Measurements from ENCODE around the gene NPAT. TPM values are rescaled to one million over a fixed set of nuclear protein-coding genes. Genes with fewer than 3 reads are reported as not detected.

NPAT gene
- total and polyA plus RNA-seq, 2 of the 13 experiments (the other 11 are each of a cell fraction or from before 2014, with no cell fraction given): 4.4 to 11.2 TPM

- TF ChIP-seq ERF (CRISPR knock-in tag; IDR thresholded peaks at IDR 0.05) (peak; percentile 83), FOXK2 (IDR thresholded peaks at IDR 0.05) (no peak), ZNF775 (CRISPR knock-in tag; IDR thresholded peaks at IDR 0.05; ENCODE audit: borderline replicate concordance) (no peak), ZNF101 (CRISPR knock-in tag; IDR thresholded peaks at IDR 0.05; ENCODE audit: borderline replicate concordance, low read depth) (no peak), DZIP1 (CRISPR knock-in tag; IDR thresholded peaks at IDR 0.05) (peak; percentile 42; the same call in 1 of the 2 replicates), ZNF816 (CRISPR knock-in tag; IDR thresholded peaks at IDR 0.05; ENCODE audit: borderline replicate concordance) (no peak), NFYB (CRISPR knock-in tag; IDR thresholded peaks at IDR 0.05) (peak; percentile 84), ZNF446 (CRISPR knock-in tag; IDR thresholded peaks at IDR 0.05) (no peak; the same call in 1 of the 2 replicates), GMEB1 (CRISPR knock-in tag; IDR thresholded peaks at IDR 0.05; ENCODE audit: borderline replicate concordance) (peak; percentile 70; the same call in 1 of the 2 replicates), KAT7 (CRISPR knock-in tag; IDR thresholded peaks at IDR 0.05; ENCODE audit: borderline replicate concordance) (peak; percentile 81; the same call in 1 of the 2 replicates), BCL6 (CRISPR knock-in tag; IDR thresholded peaks at IDR 0.05) (peak; percentile 25; the same call in 1 of the 2 replicates), ARNT2 (CRISPR knock-in tag; IDR thresholded peaks at IDR 0.05; ENCODE audit: low read depth) (peak; percentile 86), RFX5 (IDR thresholded peaks at IDR 0.05; ENCODE audit: low read depth, low read length) (no peak), PHF8 (CRISPR knock-in tag; IDR thresholded peaks at IDR 0.05) (peak; percentile 99), TAF1 (CRISPR knock-in tag; IDR thresholded peaks at IDR 0.05) (peak; percentile 84), ZNF670 (CRISPR knock-in tag; IDR thresholded peaks at IDR 0.05; ENCODE audit: borderline replicate concordance) (peak; percentile 54; the same call in 1 of the 2 replicates), ATF5 (CRISPR knock-in tag; IDR thresholded peaks at IDR 0.05; ENCODE audit: low read depth) (no peak), ZNF740 (CRISPR knock-in tag; IDR thresholded peaks at IDR 0.05) (no peak), SATB2 (CRISPR knock-in tag; IDR thresholded peaks at IDR 0.05) (no peak), IRF1 (CRISPR knock-in tag; IDR thresholded peaks at IDR 0.05; ENCODE audit: low read depth) (no peak), YY1 (IDR thresholded peaks at IDR 0.05; ENCODE audit: insufficient read depth, insufficient replicate concordance, low read depth, low read length) (peak; percentile 73)
These were observed 100.9 kb downstream of the NPAT start, which contains the start of gene ACAT1 (continued) for GRCh38 chr11:108121274-108122155.

Data from HepG2 (cell line).